G401.6 (cell line): Measurements from ENCODE around the gene MTA2.
A peak's percentile ranks its signal among the peaks of the same experiment; 100 is the strongest.

Experiments
- FAIRE-seq: peaks from 2 replicates; lab custom pipeline; 2012; peaks lifted over from hg19 to GRCh38; lab: Jason Lieb, UNC

The MTA2 gene

GRCh38 chr11:62546244-62546928 is 55.3 kb downstream of the MTA2 start, which contains the start of gene AHNAK:
TSS of gene AHNAK (minus strand) at chr11:62546806. CDS start at chr11:62536098, 10,708 bp downstream.
- FAIRE-seq = no peak

GRCh38 chr11:62545437-62546243 is 56.0 kb downstream of the MTA2 start:
- FAIRE-seq = peak; percentile 89

DNA sequence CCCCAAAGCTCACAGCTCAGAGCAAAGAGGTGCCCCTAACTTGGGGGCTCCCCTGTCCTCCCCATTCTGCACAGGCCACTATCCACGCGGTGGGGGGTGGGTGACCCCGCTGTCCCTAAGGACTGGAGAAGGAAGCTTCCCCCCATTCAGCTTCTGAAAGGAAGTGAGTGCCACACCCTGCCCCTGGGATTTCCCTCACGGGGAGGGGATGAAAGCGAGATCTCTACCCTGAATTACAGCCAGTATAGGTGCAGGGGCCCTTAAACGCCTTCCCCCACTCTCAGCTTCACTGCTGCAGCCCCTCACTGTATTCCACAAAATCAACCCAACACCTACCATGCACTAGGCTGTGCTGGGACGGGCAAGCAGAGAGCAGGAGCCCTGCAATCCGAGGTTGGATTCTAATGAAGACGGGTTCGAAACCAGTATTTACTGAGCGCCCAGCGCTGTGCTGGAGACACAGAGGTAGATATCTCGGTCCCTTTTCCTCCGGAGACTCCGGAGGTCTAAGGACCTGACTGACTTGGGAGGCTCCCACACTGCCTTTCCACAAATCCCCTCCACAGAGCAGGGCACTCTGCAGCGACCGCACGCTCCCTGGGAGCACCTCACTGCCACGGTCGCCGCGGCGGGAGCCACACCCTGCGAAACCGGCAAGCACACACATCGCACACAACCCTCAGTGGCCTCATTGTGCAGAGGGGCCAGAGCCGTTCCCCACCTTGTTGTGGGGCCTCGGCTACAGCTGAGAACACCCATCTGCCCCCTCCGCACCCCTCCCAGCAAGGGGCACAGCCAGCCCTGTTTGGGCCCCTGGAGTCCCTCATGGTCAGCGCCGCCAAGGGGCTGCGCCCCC is 56.9 kb downstream of the MTA2 start:
- no peak for FAIRE-seq

- no peak for FAIRE-seq
These were observed 57.8 kb downstream of the MTA2 start for GRCh38 chr11:62543680-62544444.
